GM10266 (cell line): ENCODE data around the gene PDLIM5.

Source experiments
- DNase-seq: peaks from one replicate; pipeline ENCODE4 v3.0.0; 2012; ENCODE audit errors: extremely low spot score
- TF ChIP-seq, protein P1 (sequence below): IDR thresholded peaks from 2 replicates; pipeline ENCODE4 v1.5.1; 2012; ENCODE audit warnings: mild to moderate bottlenecking, low read depth; ENCODE audit not compliant: control insufficient read depth, insufficient read depth; ENCODE audit errors: missing control alignments

Gene PDLIM5

GRCh38 chr4:94415448-94415847 lies 36.3 kb upstream of the PDLIM5 start:
- TF ChIP-seq, protein P1, sequence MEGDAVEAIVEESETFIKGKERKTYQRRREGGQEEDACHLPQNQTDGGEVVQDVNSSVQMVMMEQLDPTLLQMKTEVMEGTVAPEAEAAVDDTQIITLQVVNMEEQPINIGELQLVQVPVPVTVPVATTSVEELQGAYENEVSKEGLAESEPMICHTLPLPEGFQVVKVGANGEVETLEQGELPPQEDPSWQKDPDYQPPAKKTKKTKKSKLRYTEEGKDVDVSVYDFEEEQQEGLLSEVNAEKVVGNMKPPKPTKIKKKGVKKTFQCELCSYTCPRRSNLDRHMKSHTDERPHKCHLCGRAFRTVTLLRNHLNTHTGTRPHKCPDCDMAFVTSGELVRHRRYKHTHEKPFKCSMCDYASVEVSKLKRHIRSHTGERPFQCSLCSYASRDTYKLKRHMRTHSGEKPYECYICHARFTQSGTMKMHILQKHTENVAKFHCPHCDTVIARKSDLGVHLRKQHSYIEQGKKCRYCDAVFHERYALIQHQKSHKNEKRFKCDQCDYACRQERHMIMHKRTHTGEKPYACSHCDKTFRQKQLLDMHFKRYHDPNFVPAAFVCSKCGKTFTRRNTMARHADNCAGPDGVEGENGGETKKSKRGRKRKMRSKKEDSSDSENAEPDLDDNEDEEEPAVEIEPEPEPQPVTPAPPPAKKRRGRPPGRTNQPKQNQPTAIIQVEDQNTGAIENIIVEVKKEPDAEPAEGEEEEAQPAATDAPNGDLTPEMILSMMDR: no peak
- no peak for DNase-seq

GRCh38 chr4:94416335-94416734 lies 35.4 kb upstream of the PDLIM5 start:
- TF ChIP-seq, protein P1: no peak
- no peak for DNase-seq

DNA sequence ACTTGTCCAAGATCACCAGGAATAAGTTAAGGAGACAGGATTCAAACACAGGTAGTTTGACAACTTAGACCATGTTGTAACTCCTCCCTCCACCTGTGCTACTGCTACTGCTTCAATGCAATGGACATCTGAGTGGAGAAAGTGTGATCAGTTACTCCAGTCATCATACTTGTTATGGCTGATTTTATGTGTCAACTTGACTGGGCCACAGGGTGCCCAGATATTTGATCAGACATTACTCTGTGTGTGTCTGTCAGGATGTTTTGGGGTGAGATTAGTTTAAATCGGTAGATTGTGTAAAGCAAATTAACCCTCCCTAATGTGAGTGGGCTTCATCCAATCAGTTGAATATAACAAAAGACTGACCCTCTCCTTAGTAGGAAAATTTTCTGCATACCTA lies 34.8 kb upstream of the PDLIM5 start:
- no peak for DNase-seq

GRCh38 chr4:94419549-94419948 lies 32.2 kb upstream of the PDLIM5 start:
- no peak for DNase-seq
- TF ChIP-seq, protein P1: no peak

More for the DNA sequence above, 34.8 kb upstream of the PDLIM5 start:
- TF ChIP-seq, protein P1: no peak

GRCh38 chr4:94419956-94420355 lies 31.8 kb upstream of the PDLIM5 start:
- DNase-seq: no peak
- TF ChIP-seq, protein P1: no peak

DNA sequence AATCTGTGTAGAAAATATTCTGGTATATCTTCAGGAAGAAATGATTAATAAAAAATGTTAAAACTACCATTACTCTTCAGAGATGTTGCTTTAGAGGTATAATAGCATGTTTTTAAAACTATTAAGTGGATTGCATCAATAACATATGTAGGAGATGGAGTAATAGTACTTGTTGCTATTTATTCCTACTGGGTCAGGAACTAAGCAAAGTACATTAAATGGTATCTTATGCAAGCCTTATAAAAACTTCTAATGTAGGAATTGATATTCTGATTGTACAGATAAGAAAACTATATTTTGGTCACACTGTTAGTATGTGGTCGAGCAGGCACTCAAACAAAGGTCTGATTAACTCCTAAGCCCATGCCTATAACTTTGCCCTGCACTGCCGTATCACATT lies 31.4 kb upstream of the PDLIM5 start:
- DNase-seq: no peak
- TF ChIP-seq, protein P1: no peak

- TF ChIP-seq, protein P1: no peak
- DNase-seq: no peak
Measured at GRCh38 chr4:94426783-94427182, 25.0 kb upstream of the PDLIM5 start.
